ENCODE results near the gene C11orf65.

The C11orf65 gene

DNA sequence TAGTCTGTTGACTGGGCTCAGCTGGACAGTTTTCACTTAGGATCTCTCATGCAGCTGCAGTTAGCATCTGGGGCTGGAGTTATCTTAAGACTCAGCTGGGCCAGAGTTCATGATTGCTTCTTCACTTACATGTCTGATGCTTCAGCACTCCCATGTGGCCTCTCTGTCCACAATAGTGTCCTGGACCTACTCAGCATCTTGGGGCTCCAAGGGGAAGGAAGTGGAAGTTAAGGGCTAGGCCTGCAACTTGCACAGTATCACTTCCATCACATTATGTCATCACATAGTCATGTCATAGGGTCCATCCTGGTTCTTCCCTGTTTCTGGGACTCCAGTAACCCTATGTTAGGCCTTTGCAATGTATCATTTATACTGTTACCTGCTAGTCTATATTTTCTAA is 115.9 kb downstream of the C11orf65 start:
- ATAC-seq: peak; percentile 39
- Mint-ChIP-seq H3K9me3 (no peaks in the 10 kb centered on the region), H3K27ac (peak overlapping the region in 1 of 2 donors; percentile 37)

GRCh38 chr11:108346451-108346850 is 120.9 kb downstream of the C11orf65 start:
- no peak for DNase-seq
- H3K27me3 Mint-ChIP-seq: no peaks in the 10 kb centered on the region
- no peaks in the 10 kb centered on the region for H3K9me3 Mint-ChIP-seq
- H3K4me3 Mint-ChIP-seq: no peak overlapping the region
- H3K27ac Mint-ChIP-seq: no peak overlapping the region
- ATAC-seq: no peak
- H3K4me1 Mint-ChIP-seq: peaks cover 16% of the 10 kb centered on the region

More for the DNA sequence above, 115.9 kb downstream of the C11orf65 start:
- no peaks in the 10 kb centered on the region for H3K27me3 Mint-ChIP-seq
- no peak for DNase-seq
- H3K4me1 Mint-ChIP-seq: no peaks in the 10 kb centered on the region
- no peak overlapping the region for H3K4me3 Mint-ChIP-seq

GRCh38 chr11:108345767-108346166 is 121.6 kb downstream of the C11orf65 start:
- Mint-ChIP-seq H3K27me3 (no peaks in the 10 kb centered on the region), H3K9me3 (no peaks in the 10 kb centered on the region), H3K27ac (no peak overlapping the region), H3K4me3 (no peak overlapping the region), H3K4me1 (peaks cover 22% of the 10 kb centered on the region)
- no peak for ATAC-seq
- DNase-seq: no peak

DNA sequence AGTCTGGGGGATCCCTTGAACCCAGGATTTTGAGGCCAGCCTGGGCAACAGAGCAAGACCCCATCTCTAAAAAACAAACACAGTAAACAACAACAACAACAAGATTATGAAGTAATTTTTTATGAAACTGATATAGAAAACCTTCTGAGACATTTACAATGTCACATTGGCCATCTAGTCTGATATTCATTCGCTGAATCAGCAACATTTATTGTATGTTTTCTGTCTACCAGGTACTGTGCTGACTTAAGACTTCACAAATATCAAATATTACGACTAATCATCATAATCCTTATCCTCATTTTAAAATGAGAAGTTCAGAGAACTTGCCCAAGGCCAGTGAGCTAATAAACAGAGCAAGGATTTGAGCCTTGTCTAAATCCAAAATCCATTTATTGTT is 123.6 kb downstream of the C11orf65 start:
- Mint-ChIP-seq H3K27ac (peak overlapping the region in 1 of 2 donors; percentile 61), H3K9me3 (no peaks in the 10 kb centered on the region), H3K4me1 (peaks cover 43% of the 10 kb centered on the region), H3K27me3 (no peaks in the 10 kb centered on the region), H3K4me3 (no peak overlapping the region)
- ATAC-seq: no peak
- no peak for DNase-seq

- ATAC-seq: no peak
- no peak for DNase-seq
- H3K27me3 Mint-ChIP-seq: no peaks in the 10 kb centered on the region
- H3K4me1 Mint-ChIP-seq: peaks cover 49% of the 10 kb centered on the region
- H3K4me3 Mint-ChIP-seq: no peak overlapping the region
- H3K9me3 Mint-ChIP-seq: no peaks in the 10 kb centered on the region
- H3K27ac Mint-ChIP-seq: no peak overlapping the region
Observed at GRCh38 chr11:108341654-108342053, 125.7 kb downstream of the C11orf65 start.

GRCh38 chr11:108340973-108341372 is 126.4 kb downstream of the C11orf65 start:
- H3K4me3 Mint-ChIP-seq: peak overlapping the region in 1 of 2 donors; percentile 13
- peak overlapping the region in 1 of 2 donors; percentile 89 for H3K27ac Mint-ChIP-seq
- no peaks in the 10 kb centered on the region for H3K9me3 Mint-ChIP-seq
- ATAC-seq: peak; percentile 79
- H3K27me3 Mint-ChIP-seq: no peaks in the 10 kb centered on the region
- DNase-seq: no peak
- peaks cover 49% of the 10 kb centered on the region for H3K4me1 Mint-ChIP-seq

DNA sequence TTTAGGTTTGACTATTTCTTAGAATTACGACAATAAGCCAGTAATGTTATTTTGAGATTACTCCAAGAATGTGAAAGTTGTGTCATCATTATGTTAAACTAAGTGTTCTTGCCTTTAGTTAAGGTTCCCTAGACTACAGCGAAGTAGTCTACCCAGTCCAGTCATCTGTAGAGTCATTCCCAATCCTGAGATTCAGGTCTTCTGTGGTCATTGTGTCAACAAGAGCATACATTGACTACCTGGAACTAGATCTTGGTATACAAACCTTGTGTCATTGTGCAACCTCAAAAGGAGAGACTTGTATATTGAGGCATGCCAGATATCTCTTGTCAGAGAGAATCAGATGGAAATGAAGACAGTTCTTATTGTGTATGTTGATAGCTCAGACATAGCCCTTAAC is 128.6 kb downstream of the C11orf65 start:
- Mint-ChIP-seq H3K27me3 (no peaks in the 10 kb centered on the region), H3K4me3 (no peak overlapping the region), H3K9me3 (no peaks in the 10 kb centered on the region), H3K27ac (no peak overlapping the region), H3K4me1 (peaks cover 34% of the 10 kb centered on the region)
- DNase-seq (no peak), ATAC-seq (peak; percentile 21)

DNA sequence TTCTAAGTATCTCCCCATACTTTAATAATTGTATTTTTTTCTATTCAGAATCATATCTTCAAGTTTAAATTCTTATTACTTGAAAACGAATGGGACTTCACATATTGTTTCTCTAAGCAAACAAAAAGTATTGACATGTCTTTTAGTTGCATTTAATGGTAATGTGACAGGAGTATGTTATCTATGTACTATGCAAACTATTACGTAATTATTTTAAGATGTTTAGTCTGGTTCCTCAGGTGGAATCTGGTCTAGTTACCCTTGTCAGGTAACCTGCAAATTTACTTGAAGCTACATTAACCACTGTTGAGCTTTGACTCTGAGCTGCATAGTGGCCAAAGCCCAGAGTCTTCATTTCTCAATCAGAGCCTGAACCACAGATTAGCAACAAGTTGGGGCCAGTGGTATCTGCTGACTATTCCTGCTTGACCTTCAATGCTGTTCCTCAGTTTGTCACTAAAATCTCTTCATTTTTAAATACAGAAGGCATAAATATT is 133.9 kb downstream of the C11orf65 start:
- ATAC-seq: no peak
- H3K27ac Mint-ChIP-seq: no peak overlapping the region

More for the DNA sequence above, 133.9 kb downstream of the C11orf65 start:
- H3K4me3 Mint-ChIP-seq: no peak overlapping the region
- H3K27me3 Mint-ChIP-seq: no peaks in the 10 kb centered on the region
- peaks cover 11% of the 10 kb centered on the region for H3K4me1 Mint-ChIP-seq
- DNase-seq: no peak
- H3K9me3 Mint-ChIP-seq: no peaks in the 10 kb centered on the region
